HUES48 (cell line): ENCODE measurements around the gene THOC7.

Source experiments
- H3K27ac ChIP-seq: one replicate; pipeline ENCODE4 v1.7.0; 2013; ENCODE audit warnings: low read depth, low read length, inconsistent platforms
- H3K27me3 ChIP-seq: 2 replicates; pipeline ENCODE4 v1.6.1; 2013; ENCODE audit warnings: mild to moderate bottlenecking, low read length; ENCODE audit not compliant: control insufficient read depth, insufficient read depth
- H3K36me3 ChIP-seq: 2 replicates; pipeline ENCODE4 v1.6.1; 2013; ENCODE audit warnings: low read length; ENCODE audit not compliant: control insufficient read depth, insufficient read depth
- H3K4me1 ChIP-seq: 2 replicates; pipeline ENCODE4 v1.6.1; 2013; ENCODE audit warnings: mild to moderate bottlenecking, low read length; ENCODE audit not compliant: control insufficient read depth, insufficient read depth
- H3K4me3 ChIP-seq: 2 replicates; pipeline ENCODE4 v1.5.1; 2013; ENCODE audit warnings: mild to moderate bottlenecking, low read depth, low read length
- H3K9ac ChIP-seq: 2 replicates; pipeline ENCODE4 v1.6.1; 2013; ENCODE audit warnings: mild to moderate bottlenecking, low read depth, low read length, moderate library complexity
- H3K9me3 ChIP-seq: 2 replicates; pipeline ENCODE4 v1.6.1; 2013; ENCODE audit warnings: low read length; ENCODE audit not compliant: control insufficient read depth, insufficient read depth

The THOC7 gene

GRCh38 chr3:63862804-63863149, 828 bp downstream of the THOC7 start:
- Histone ChIP-seq H3K4me3 (peak overlapping the region; percentile 81), H3K27me3 (no peaks in the 10 kb centered on the region), H3K9ac (peak overlapping the region; percentile 91), H3K4me1 (peaks cover 39% of the 10 kb centered on the region), H3K27ac (no peak overlapping the region), H3K36me3 (peaks cover 6% of the 10 kb centered on the region; the same call in 1 of the 2 replicates), H3K9me3 (no peaks in the 10 kb centered on the region)

- H3K9me3 ChIP-seq: no peaks in the 10 kb centered on the region
- peaks cover 50% of the 10 kb centered on the region for H3K4me1 ChIP-seq
- no peak overlapping the region for H3K9ac ChIP-seq
- H3K4me3 ChIP-seq: no peak overlapping the region
- H3K27ac ChIP-seq: peak overlapping the region; percentile 1
- 0 out of 2 replicates have a peak, but pooled peaks cover 2% of the 10 kb centered on the region for H3K36me3 ChIP-seq
- no peaks in the 10 kb centered on the region for H3K27me3 ChIP-seq
Measured at GRCh38 chr3:63861306-63861705, 2.3 kb downstream of the THOC7 start.

GRCh38 chr3:63860776-63861175, 2.8 kb downstream of the THOC7 start:
- Histone ChIP-seq H3K27me3 (no peaks in the 10 kb centered on the region), H3K4me1 (peaks cover 56% of the 10 kb centered on the region), H3K9me3 (no peaks in the 10 kb centered on the region), H3K4me3 (no peak overlapping the region), H3K9ac (no peak overlapping the region), H3K36me3 (no peaks in the 10 kb centered on the region), H3K27ac (no peak overlapping the region)

- no peak overlapping the region for H3K4me3 ChIP-seq
- no peak overlapping the region for H3K27ac ChIP-seq
- peaks cover 66% of the 10 kb centered on the region for H3K4me1 ChIP-seq
- H3K27me3 ChIP-seq: no peaks in the 10 kb centered on the region
- H3K9me3 ChIP-seq: no peaks in the 10 kb centered on the region
- no peaks in the 10 kb centered on the region for H3K36me3 ChIP-seq
- H3K9ac ChIP-seq: no peak overlapping the region
Measured at GRCh38 chr3:63857311-63857710, 6.3 kb downstream of the THOC7 start.

- Histone ChIP-seq H3K4me1 (peaks cover 52% of the 10 kb centered on the region), H3K36me3 (no peaks in the 10 kb centered on the region)
Measured at GRCh38 chr3:63855333-63855940, 8.2 kb downstream of the THOC7 start.

GRCh38 chr3:63853106-63853505, 10.5 kb downstream of the THOC7 start:
- no peak overlapping the region for H3K9ac ChIP-seq
- no peaks in the 10 kb centered on the region for H3K27me3 ChIP-seq
- H3K4me3 ChIP-seq: no peak overlapping the region

More at GRCh38 chr3:63855333-63855940, 8.2 kb downstream of the THOC7 start:
- peak overlapping the region; percentile 38 for H3K27ac ChIP-seq
- H3K9me3 ChIP-seq: no peaks in the 10 kb centered on the region
- no peak overlapping the region for H3K4me3 ChIP-seq
- H3K27me3 ChIP-seq: no peaks in the 10 kb centered on the region
- H3K9ac ChIP-seq: peak overlapping the region; percentile 10; the same call in 1 of the 2 replicates

GRCh38 chr3:63851287-63851686, 12.3 kb downstream of the THOC7 start:
- Histone ChIP-seq H3K27me3 (no peaks in the 10 kb centered on the region), H3K4me3 (no peak overlapping the region), H3K4me1 (peaks cover 35% of the 10 kb centered on the region), H3K36me3 (no peaks in the 10 kb centered on the region), H3K9me3 (no peaks in the 10 kb centered on the region), H3K27ac (no peak overlapping the region), H3K9ac (no peak overlapping the region)

More at GRCh38 chr3:63853106-63853505, 10.5 kb downstream of the THOC7 start:
- H3K4me1 ChIP-seq: peaks cover 46% of the 10 kb centered on the region
- H3K27ac ChIP-seq: no peak overlapping the region
- no peaks in the 10 kb centered on the region for H3K36me3 ChIP-seq
- H3K9me3 ChIP-seq: no peaks in the 10 kb centered on the region

- Histone ChIP-seq H3K9ac (no peak overlapping the region), H3K4me3 (no peak overlapping the region), H3K36me3 (no peaks in the 10 kb centered on the region), H3K9me3 (no peaks in the 10 kb centered on the region), H3K27ac (no peak overlapping the region), H3K4me1 (peaks cover 17% of the 10 kb centered on the region), H3K27me3 (no peaks in the 10 kb centered on the region)
Measured at GRCh38 chr3:63849175-63849574, 14.4 kb downstream of the THOC7 start.

GRCh38 chr3:63847718-63848450, 15.7 kb downstream of the THOC7 start:
- Histone ChIP-seq H3K4me1 (peaks cover 15% of the 10 kb centered on the region), H3K36me3 (no peaks in the 10 kb centered on the region), H3K9me3 (no peaks in the 10 kb centered on the region), H3K9ac (no peak overlapping the region), H3K27ac (peak overlapping the region; percentile 60), H3K4me3 (0 out of 2 replicates have a peak overlapping the region, but pooled peaks have one; percentile 17), H3K27me3 (no peaks in the 10 kb centered on the region)

- Histone ChIP-seq H3K27ac (no peak overlapping the region), H3K36me3 (no peaks in the 10 kb centered on the region), H3K4me3 (no peak overlapping the region), H3K4me1 (peaks cover 15% of the 10 kb centered on the region), H3K9ac (no peak overlapping the region), H3K9me3 (no peaks in the 10 kb centered on the region), H3K27me3 (no peaks in the 10 kb centered on the region)
Measured at GRCh38 chr3:63845215-63845614, 18.4 kb downstream of the THOC7 start.

- Histone ChIP-seq H3K9me3 (no peaks in the 10 kb centered on the region), H3K4me1 (no peaks in the 10 kb centered on the region), H3K9ac (no peak overlapping the region), H3K27ac (no peak overlapping the region), H3K27me3 (no peaks in the 10 kb centered on the region), H3K4me3 (no peak overlapping the region), H3K36me3 (no peaks in the 10 kb centered on the region)
Measured at GRCh38 chr3:63842127-63842526, 21.5 kb downstream of the THOC7 start.
